CD1c-positive myeloid dendritic cell (primary cell): ENCODE results near the gene TMPRSS3.
"Not testable (repeated sequence)": the region's sequence is repeated elsewhere in the genome, so short reads cannot be mapped to it uniquely, and the experiment has no call there.

Experiments
- DNase-seq: peaks from one replicate; pipeline ENCODE4 v3.0.0-alpha.2; 2016; ENCODE audit errors: extremely low spot score

TMPRSS3 gene

DNA sequence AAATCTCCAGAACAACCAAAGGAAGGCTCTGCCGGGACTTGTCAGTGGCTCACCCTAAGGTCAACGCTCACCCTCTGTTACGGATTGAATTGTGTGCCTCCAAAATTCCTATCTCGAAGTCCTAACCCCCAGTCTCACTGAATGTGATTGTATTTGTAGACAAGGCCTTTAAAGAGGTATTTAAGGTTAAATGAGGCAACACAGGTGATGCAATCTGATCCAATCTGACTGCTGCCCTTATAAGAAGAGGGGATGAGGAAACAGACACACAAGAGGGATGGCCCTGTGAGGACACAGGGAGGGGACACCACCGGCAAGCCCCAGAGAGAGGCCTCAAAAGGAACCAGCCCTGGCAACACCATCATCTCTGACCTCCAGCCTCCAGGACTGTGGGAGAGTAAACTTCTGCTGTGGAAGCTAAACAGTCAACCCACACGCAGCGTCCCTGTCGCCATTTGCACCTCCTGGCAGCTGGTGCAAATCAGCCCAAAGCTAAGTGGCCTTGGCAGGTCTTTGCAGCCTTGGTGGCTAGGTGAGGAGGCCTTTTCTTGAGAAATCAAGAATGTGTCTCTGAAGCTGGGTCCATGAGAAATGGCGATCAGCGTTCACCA lies 32.1 kb upstream of the TMPRSS3 start:
- no peak for DNase-seq

DNA sequence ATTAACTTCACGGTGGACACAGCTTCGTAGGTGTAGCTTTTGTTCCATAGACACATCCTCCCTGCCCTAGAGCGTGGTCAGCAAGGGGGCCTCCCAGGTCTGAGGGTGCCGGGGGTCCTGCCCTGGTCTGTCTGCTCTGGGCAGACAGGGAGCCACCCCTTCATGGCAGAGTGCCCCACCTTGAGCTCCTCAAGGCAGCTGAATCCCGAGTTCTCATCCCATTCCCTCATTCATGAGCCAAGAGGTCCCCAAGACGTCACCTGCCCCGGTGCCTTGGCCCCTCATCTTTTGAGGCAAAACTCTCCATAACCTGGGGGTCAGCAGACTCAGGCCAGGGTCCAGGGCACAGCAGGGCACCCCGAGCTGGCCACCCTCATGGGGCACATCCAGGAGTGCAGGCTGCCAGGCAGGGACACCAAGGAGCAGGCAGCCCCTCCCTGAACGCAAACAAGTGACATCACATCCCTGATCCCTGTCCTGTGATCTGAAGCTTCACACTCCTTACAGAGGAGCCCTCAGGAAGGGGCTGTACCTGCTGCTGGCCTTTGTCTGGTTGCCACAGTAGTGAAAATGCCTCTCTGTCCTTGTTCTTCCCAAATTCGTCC lies 31.1 kb upstream of the TMPRSS3 start:
- no peak for DNase-seq

DNA sequence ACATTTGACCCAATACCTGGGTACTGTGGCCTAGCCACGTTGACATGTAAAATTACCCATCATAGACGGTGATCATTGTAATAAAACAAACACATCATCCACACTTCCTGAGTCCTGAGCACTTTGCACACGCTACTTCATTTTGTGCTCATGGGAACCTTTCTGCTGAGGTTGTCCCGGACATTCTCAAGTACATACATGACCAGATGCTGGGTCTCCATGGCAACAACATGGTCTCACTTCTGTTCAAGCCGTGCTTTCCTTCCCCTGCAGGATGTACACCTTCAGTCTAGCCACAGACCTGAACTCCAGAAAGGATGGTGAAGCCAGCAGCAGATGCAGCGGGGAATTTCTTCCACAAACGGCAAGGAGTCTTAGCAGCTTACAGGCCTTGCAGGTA lies 30.6 kb upstream of the TMPRSS3 start:
- DNase-seq, result no peak

DNA sequence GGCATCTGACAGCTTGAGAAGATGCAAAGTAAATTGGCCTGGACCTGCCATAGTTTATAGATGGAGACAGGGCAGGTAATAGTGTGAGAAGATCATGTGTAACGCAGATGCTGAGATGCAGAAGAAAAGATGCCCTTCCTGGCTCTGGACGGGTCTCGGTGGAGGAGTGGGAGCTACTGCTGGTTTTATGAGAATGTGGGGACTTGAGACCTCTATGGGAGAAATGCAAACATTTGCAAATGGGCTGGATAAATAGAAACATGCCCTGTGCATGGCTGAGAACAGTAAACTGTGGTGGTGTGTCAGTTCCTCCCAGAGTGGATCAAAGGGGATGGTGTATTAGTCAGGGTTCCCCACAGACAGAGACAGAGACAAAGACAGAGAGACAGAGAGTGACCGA lies 29.7 kb upstream of the TMPRSS3 start:
- DNase-seq, result no peak

DNA sequence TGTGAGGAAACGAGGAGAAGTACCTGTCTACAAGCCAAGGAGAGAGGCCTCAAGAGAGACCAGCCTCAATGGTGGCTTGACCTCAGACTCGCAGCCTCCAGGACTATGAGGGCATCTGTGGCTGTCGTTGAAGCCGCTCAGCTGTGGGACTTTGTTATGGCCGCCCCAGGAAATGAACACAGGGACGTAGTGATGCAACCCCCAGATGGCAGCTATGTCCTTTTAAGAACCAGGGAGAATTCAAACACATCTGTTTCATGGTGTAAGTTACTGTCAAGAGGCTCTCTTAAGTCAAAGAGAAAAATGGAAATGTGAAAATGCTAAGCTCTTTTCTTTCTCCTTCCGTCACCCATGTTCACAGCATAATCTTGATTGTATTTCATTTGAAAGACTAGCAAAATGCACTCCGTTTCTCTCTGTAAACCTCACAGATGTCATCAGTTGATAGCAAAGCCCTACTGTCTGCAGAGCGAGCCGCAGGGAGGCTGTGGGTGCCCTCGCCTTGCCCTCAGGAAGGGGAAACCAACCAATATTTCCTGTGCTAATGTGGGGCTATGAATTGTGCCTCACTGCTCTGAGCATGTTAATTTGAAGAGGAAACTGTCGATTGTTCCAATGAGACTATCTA lies 29.2 kb upstream of the TMPRSS3 start:
- peak; percentile 47 for DNase-seq

DNA sequence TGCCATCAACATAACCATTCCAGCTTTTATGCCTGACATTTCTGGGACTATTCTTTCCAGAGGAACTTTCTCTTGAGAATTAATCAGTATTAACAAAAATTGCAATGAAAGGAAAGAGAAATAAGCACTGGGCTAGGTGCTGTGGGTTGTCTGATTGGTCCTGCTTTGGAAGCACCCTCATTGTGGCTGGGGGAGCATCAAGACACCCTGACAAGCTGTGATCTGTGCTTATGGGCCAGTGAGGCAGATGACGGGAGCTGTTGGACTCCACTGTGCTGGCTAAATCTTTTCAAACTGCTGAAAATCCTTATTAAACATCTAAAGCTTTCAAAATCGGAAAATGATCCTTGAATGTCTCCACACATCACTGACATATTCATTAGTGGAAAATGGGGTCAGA lies 27.8 kb upstream of the TMPRSS3 start:
- DNase-seq, result no peak

DNA sequence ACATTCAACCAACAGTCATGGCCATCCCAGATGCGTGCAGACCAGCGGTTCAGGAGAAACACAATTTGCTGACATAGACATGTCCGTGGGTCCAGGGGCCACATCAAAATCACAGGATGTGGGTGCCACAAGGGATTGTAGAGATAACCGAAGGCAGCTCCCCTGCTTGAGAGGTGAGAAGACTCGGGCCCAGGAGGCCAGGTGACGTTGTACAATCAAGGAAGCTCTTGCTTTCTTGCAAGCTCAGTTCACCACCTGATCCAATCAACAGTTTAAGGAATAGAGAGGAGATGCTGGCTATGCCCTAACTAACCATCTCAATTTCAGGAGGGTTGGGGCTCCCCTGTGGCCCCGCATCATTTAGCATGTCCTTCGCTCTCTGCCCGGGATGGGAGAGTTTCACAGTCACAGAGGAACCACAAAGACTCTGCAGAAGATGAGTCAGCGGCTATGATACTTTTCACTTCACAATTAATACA lies 27.4 kb upstream of the TMPRSS3 start:
- DNase-seq, result no peak

DNA sequence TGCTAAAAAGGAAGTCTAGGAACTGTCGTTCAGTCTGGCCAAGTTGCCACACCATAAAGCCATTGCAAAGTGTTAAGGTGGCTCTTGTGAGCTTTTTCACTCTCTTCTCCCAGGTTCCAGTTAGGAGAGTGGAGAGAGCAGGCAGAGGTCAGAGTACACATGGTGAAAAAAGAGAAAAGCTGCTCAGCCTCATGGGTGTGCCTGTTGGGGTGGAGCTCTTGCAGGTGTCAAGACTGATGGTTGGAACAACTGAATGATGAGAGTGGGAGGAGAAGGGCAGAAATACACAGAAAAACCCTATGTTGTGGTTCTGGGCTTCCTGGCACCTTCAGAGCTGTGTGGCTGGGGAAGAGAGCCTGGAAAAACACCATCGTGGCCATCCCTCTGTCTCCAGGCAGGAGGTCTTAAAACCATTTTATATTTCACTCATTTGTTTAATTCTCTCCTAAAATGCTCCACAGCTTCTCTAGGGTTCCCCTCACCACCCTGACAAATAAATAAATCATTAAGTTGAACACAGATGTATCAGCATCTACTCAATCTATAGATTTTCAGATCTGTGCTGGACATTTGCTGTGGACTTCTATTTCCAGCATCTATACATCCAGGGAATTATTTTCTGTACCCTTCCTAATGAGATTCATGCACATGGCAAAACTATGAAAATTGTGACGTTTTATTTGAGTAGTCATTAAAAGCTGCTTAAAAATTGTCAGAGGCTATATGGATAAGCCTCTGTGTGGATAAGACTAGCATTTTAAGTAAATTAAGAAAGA lies 25.4 kb upstream of the TMPRSS3 start:
- no peak for DNase-seq

DNA sequence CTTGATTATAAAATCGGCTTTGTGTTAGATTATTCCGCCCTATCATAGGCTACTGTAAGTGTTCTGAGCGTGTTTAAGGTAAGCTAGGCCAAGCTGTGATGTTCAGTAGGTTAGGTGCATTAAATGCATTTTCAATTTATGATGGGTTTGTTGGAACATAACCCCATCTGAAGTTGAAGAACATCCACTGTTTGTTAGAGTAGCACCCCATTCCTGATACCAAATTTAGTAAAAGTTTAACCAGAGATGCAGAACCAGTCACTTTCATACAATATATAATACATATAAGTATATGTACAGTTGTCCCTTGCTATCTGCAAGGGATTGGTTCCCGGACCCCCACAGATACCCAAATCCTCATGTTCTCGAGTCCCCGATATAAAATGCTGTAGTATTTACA lies 24.0 kb upstream of the TMPRSS3 start:
- DNase-seq, result no peak

DNA sequence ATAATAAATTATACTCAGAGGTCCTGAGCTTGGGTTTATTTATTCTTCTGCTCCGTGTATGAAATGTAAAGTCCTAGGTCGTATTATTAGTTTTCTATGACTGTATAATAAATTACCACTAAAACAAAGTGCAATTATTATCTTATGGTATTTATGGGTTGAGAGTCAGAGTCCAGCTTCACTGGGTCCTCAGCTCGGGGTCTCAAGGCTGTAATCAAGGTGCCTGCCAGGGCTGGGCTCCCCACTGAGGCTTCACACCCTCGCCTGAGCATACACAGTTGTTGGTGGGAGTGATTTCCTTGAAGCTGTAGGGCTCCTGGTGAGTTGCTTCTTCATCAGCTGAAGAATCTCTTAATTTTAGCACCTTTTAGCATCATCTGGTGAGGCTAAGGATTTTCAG lies 23.0 kb upstream of the TMPRSS3 start:
- DNase-seq, result no peak

DNA sequence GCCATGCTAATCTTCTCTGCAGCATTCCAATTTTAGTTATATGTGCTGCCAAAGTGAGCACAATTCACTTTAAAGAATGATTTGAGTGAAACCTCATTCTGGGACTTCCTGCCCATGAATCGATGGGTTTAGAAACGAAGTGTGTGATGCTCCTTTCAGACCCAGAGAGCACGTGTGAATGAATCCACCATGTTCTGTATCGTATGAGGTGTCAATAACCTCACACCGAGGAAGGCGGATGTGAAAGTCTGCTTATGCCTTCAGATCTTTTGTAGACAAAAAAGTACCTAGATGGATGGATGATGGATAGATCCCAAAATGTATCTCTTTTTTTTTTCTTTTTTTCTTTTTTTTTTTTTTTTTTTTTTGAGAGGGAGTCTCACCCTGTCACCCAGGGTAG lies 21.7 kb upstream of the TMPRSS3 start:
- no peak for DNase-seq

DNA sequence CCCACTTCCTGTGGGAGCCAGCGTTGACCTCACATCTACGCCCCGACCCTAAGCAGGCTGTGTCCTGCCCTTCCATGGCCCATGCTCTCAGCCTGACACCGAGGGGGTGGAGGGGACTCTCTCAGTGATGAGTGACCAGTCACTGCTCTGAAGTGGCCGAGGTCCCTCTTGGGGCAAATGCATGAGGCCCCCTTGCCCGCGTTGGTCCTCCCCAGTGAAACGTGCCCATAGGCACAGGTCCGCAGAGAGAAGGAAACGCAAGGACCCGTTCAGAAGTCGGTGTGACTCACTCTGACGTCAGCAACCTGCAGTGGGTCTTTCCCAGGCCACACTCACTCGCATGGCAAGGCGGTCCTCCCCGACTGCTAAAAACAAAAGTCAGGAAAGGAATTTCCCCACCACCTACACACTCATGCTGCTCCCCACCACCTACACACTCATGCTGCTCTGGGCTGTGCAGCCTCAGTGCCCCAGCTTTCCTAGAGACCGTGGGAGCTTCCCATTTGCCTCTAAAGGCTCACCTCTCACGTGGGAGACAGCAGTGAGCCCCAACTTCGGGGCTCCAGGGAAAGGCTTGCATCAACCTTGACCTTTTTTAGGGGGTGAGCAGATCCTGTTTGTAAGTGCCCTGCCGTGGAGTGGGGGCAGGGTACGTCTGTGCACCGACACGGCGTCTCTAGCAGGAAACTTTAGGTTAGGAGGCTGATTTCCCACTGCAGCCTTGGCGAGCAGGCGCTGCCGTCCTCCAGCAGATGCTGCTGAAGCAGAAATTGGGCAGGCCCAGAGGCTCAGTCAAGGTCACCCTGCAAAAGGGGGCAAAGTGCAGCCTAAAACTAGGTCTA lies 19.3 kb upstream of the TMPRSS3 start:
- DNase-seq, result peak; percentile 88

DNA sequence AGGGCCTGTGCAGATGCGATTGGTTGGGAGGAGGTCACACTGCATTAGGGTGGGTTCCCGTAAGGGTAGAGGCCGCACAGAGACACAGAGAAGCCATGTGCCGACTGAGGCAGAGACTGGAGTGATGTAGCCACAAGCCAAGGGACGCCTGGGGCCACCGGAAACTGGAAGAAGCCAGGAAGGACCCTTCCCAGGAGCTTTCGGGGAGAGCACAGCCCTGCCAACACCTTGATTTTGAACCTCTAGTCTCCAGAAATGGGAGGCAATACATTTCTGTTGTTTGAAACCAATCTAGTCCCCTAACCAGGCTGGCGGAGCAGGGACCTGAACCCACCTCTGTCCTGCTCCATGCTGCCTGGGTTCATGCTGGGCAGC lies 18.7 kb upstream of the TMPRSS3 start:
- DNase-seq, result no peak

DNA sequence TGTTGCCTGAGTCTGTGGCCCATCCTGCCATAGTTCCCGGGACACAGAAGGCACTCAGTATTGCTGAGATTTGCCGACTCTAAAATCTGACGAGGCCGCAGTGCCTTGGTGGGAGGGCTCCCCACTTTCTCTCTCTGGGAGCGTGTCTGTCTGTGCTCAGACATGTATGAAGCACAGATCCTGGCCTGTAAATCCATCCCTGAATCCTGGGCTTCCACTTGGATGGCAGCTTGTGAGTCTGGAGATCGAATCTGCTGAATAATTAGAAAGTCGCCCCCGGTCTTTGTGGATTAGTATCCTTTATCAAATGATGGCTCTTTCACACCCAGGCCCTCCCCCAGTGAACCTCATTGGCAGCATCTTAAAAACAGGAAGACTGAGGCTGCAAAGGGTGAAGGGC lies 18.2 kb upstream of the TMPRSS3 start:
- no peak for DNase-seq

DNA sequence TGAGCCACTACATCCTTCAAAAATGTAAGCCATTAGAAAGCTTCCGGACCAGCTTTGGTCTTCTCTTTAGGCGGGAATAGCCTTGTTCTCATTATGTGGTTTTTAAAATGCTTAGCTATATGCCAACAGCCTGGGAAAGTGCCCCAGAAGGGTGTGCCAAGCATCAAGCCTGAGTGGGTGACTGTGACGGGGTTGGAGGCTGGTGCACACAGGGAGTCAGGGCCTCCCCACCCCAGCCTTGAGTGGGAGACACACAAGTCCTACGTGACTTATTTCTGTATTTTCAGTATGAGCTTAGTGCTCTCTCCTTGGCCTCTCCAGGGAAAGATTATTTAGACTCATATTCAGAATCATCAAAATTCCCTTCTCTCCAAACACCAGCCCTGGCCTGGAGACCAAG lies 17.6 kb upstream of the TMPRSS3 start:
- peak; percentile 12 for DNase-seq

DNA sequence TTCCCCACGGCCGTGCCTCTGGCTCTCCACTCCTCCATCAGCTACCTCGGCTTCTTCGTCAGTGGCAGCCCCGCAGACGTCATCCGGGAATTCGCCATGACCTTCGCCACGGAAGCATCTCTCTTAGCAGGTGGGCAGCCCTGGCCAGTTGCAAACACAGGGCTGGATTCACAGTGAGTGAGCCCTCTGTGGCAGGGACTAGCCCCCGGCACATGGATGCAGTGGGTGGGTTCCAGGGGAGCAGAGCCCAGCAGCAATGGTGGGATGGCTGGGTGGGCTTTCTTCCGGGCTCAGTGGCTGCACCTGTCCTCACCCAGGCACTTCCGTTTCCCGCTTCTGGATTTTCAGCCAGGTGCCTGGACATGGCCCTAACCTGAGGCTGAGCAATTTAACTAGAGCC lies 17.2 kb upstream of the TMPRSS3 start:
- DNase-seq, result no peak

DNA sequence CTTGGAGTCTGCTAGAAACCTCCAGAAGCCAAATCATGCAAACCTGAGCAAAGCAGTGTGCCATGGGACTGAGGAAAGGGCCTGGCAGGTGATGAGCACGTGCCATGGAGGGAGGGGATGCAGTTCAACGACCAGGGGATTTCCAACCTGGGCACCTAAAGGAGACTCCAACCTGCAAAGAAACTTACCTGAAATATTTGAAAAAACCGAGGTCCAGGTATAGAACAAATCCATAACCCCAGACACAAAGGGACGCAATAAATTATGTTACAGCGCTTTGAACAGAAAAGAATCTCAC lies 16.7 kb upstream of the TMPRSS3 start:
- DNase-seq, result no peak

DNA sequence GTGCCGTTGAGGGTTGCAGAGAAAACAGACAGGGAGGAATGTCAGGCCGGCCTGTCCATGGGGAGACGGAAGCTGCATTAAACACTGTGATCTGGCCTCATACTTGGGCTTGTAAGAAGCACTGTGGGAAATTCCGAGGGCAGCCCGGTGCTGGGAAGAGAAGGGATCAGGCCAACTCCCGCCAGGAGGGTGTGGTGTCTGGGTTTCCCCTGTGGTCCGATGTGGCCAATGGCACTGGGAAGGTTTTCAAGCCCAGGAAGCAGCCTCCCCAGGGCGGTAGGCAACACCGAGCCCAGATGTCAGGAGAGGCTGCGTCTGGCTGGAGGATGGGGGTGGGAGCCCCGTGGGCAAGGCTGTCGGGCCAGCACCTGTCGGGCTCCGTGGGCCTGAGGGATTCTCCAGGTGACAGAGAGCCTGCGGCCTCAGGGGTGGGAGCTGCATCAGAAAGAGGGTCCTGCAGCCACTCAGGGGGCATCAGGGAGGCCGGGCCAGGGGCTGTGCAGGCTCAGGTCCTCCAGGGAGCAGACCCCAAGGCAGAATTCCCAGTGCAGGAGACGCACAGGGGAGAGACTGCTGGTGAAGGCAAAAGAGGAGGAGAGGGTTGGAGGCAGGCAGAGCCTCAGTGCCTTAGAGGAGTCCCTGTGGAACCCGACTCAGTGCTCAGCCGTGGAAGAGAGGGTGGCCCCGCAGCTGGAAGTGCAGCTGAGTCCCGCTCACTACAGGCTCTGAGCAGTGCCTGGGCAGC lies 16.2 kb upstream of the TMPRSS3 start:
- DNase-seq, result no peak

DNA sequence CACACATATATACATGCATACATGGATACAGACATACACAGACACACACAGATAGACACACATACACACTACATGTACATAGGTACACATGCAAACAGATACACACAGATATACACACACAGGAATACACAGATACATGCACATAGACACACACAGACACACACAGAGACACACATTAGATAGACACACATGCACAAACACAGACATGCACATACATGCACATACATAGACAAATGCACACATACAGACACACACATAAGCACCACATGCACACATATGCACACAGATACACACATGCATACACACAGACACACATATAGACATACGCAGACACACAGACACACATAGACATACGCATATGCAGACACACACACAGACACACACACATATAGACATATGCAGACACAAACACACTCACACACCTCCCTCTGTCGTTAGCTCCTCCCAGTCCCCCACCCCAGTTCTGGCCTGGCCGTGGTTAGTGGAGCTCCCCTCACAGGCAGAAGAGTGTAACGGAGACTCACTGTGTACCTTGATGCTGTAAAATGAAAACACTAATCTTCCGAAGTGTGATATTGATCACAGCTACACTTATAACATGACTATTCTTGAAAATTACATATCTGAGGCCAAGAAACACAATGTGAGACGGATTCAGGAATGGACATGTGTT lies 15.5 kb upstream of the TMPRSS3 start:
- no peak for DNase-seq

DNA sequence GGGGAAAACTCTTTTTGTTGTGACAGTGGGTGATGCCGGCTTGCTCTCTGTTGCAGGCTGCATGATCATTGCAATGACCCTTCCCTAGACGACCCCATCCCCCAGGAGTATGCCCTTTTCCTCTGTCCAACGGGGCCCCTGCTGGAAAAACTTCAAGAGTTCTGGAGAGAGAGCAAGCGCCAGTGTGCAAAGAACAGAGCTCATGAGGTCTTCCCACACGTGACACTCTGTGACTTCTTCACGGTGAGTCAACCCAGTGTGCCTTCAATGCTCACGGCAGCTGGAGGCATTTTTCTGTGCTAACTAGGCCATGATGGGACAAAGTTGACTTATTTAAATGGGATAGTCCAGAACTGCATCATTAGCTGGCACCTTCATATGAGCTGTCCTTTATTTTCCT lies 13.5 kb upstream of the TMPRSS3 start:
- DNase-seq, result no peak

DNA sequence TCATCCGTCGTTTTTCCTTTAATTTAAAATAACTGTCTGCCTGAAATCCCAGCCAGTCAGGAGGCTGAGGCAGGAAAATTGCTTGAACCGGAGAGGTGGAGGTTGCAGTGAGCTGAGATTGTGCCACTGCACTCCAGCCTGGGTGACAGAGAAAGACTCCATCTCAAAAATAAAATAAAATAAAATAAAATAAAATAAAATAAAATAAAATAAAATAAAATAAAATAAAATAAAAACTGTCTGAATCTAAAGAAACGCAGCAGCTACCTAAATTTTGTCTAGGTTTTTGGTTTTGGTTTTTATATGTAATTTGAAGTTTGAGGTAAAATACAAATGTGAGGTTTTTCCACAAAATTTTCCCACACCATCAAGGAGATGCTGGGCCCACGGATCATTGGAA lies 12.9 kb upstream of the TMPRSS3 start:
- DNase-seq, result not testable (repeated sequence)
